HG02642 (cell line): ENCODE results near the gene ICE2.

Experiments used
- ATAC-seq: cut with Tn5 transposase; IDR thresholded peaks from one replicate; pipeline ENCODE4 v1.9.1; 2021; ENCODE audit warnings: mild to moderate bottlenecking; ENCODE audit not compliant: unreplicated experiment, poor library complexity

Gene ICE2

GRCh38 chr15:60392986-60393790, 85.8 kb downstream of the ICE2 start:
- ATAC-seq = no peak

GRCh38 chr15:60392601-60392985, 86.3 kb downstream of the ICE2 start:
- ATAC-seq = no peak

GRCh38 chr15:60391722-60392315, 87.1 kb downstream of the ICE2 start:
- ATAC-seq = no peak

GRCh38 chr15:60390871-60391501, 88.0 kb downstream of the ICE2 start:
- ATAC-seq = no peak

DNA sequence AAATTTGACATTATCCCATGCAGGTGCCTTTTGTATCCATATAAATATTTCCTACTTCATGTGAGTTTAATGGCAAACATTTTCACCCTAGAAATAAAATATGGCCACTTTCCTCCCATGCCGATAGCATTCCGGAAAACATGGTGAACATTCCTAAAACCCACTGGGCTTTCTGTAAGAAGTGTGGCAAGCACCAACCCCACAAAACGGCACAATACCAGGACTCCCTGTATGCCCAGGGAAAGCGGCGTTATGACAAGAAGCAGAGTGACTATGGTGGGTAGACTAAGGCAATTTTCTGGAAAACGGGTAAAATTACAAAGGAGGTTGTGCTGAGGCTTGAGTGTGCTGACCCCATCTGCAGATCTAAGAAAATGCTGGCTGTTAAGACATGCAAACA, 88.7 kb downstream of the ICE2 start:
- ATAC-seq = no peak

- ATAC-seq = peak; percentile 77
Measured at GRCh38 chr15:60389261-60390077, 89.5 kb downstream of the ICE2 start.

- no peak for ATAC-seq
Measured at GRCh38 chr15:60387321-60387720, 91.6 kb downstream of the ICE2 start.

DNA sequence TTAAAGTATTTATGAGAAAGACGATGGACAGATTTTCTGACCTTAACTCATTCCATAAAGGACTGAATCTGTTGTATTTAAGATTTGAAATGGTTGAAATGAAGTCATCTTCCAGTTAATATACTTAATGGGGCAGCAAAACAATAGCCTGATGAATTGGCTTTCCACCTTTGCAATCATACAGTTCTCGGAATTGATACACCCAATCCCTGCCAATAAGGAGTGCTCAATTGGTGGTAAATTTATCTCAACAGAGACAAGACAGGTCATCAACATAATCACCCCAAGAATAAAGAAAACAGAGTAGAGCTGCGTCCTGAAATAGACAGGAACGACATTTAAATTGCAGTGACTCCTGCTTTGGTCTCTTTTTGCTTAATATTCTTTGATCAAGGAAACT, 92.3 kb downstream of the ICE2 start:
- ATAC-seq = no peak

DNA sequence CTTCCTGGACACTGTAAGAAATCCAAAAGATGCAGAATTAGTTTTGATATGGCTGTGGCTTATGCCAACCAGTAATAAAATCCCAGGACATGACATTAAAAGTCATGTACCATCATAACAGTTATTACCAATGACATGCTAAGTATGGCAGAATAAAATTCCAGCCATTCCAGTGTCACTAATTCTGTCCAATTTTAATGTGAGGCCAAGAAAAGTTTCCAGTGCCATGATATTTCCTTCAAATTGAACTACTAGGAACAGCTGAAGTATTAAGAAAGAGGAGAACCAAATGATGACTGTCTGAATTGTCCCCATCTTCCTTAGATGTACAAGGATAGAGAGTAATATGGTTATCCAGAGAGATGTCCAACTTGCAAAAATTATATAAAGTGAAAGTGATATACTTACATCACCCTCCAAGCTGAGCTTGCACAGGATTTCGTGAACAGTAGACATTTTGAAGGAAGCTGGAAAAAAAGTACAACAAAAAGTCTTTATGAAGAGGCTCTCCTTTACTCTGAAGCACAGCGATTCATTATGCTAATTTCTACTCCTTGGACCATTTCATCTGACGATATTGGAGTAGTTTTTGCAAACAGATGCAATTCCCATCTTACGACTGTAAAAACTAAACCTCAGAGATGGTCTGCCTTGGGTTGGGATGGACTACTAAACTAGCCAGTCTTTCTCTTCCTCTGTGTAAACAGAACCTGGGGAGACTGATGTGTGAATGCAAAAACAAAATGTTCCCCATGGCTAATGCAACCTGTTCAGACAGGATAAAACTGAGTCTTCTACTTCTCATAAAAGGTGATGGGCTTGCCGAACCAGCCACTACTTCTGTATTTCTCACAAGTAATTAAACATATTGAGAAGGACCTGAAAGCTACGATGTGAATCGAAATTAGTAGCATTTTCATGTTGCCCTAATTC, 93.1 kb downstream of the ICE2 start:
- ATAC-seq = no peak

DNA sequence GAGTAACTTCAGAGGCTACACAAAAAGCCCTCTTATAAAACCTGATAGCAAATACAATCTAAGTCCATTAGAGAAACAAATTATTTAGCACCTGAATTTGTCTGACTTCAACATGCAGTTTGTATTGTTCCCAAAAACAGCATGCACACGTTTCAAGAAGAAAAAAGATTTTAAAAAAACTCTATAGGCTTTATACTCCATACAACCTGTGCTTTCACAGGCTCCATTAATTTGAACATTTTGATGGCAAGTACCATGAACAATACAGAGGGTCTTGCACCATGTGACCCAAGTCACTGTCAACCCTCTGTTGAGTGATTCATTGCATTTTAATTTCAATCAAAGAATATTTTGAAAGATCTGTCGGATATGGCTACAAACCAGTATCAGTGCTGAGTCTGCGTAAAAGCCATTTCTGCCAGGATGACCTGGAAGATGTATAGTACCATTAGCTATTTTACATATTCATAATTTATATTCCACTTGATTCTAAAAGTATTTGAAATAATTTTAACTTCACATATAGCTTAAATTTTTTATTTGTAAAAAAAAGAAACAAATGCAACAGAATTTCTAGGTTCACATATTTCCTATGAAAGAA, 94.3 kb downstream of the ICE2 start:
- ATAC-seq = no peak

DNA sequence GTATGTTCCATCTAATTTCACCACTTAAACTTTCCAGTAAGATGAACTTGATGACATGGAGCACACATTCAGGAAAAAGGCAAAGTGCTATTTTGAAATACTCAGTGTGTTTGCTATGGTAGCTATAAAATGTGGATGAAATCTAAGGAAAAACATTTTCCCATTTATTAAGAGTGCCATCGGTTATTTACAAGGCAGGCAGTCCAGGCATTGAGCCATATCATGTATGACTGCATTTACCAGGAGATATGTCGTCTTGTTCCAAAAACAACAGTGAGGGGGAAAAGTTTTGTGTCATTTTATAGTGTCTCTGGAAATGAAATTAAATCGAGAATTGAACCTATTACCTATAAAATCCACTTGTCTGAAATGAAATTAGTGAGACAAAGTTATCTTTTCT, 94.9 kb downstream of the ICE2 start:
- ATAC-seq = no peak

DNA sequence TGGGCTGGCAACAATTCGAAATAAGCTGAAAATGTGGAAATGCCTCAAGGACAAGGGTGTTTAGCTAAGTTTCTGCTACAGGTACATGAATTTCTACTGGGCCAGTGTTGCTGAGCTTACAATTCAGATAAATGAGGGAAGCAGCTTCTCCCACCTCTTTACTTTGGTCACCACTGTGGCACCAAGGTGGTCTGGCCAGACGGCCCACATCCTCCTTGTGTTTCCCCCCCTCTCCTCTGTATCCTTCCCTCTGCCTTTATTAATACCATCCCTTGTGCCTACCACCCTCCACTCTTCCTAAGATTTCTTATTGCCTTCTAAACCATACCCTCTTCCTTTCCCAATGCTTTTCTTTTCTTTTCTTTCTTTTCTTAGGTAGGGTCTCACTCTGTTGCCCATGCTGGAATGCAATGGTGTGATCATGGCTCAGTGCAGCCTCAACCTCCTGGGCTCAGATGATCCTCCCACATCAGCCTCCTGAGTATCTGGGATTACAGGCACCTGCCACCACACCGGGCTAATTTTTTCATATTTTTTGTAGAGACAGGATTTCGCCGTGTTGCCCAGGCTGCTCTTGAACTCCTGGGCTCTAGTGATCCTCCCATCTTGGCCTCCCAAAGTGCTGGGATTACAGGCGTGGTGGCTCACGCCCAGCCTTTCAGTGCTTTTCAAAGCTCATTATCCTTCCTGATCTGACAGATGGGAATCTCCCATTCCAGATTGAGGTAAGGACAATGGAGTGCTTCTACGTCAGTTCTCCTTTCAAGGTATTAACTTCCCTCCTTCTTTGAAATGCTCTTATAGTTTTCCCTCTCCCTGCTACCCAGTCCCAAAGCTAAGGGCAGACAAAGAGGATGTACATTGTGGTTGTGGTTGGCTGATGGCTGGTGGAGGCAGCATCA, 95.9 kb downstream of the ICE2 start:
- no peak for ATAC-seq

- no peak for ATAC-seq
Measured at GRCh38 chr15:60381148-60381788, 97.7 kb downstream of the ICE2 start.

DNA sequence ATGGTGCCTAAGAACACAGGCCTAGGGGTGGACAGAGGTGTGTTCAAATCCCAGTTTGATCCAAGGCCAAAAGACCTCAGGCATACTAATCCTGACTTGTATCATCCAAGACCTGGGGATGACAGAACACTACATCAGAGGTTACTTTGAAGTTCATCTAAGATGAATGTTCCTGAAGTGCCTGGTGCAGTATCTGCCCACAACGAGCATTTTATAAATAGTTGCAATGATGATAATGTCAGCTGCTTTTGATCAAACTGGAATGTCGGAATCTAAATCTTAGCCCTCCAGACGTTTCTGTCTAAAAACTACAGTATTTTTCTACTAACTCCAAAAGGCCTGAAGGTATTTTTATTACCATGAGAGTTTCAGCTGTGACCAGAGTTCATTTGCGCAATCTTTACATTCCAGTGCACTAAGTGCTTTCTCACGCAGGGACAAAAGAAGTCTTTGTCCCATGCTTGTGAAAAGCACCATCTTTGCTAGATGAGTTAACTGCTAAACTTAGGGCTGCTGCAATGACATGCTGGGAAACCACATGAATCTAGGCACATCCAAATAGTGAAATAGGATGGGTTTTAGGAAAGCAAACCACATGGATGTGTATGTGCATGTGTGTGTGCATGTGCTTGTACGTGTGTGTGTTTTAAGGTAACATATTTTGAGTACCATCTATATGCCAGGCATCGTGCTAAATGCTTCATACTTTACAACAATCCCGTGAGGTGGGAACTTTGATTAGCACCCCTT, 99.2 kb downstream of the ICE2 start:
- no peak for ATAC-seq

DNA sequence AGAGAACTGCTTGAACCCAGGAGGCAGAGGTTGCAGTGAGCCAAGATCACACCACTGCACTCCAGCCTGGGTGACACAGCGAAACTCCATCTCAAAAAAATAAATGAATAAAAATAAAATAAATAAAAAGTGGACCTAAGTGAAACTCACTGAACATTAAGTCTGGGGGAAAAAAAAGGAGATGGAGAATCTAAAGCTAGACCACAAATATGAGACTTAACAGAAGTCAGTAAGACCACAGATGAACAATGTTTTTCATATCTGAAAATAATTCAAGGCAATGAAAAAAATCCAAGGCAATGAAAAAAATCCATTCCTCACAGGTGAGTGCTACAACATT, 99.8 kb downstream of the ICE2 start:
- no peak for ATAC-seq

DNA sequence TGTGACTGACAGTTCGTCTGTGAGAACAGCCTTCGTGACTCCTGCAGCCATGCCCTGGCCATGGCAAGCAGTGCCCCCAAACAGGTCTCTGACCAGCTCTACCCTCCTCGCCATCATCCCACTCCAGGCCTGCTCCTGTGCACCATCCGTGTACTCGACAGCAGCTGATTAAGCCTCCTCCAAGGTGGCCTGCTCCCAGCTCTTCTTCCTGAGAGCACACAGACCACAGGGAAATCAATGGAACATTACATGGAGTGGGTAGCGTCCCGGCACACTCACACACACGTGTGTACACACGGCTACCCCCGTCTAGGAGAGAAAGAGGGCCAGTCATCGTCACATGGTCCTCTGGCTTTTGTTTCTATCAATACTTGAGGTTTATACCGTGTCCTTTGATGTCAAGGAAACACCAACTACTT, 102.3 kb downstream of the ICE2 start:
- no peak for ATAC-seq

DNA sequence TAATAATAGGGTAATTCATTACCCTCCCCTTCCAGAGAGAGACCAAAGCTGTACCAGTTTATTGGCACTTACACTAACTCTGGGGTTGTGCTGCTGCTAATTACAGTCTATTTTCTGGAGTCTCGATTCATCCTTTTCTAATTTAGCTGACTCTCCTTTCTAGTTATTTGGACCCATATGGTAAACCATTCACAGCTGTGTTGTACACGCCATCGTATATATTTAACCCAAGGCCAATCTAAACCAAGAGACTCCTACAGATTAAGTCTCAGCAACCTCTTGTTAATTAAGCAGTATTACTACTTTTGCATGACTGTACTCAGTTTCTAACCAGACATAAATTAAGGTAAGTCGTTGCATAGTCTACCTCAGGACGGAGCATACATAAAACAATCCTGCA, 103.6 kb downstream of the ICE2 start:
- ATAC-seq = no peak
